ENCODE results near the gene CACNB2.

The CACNB2 gene

DNA sequence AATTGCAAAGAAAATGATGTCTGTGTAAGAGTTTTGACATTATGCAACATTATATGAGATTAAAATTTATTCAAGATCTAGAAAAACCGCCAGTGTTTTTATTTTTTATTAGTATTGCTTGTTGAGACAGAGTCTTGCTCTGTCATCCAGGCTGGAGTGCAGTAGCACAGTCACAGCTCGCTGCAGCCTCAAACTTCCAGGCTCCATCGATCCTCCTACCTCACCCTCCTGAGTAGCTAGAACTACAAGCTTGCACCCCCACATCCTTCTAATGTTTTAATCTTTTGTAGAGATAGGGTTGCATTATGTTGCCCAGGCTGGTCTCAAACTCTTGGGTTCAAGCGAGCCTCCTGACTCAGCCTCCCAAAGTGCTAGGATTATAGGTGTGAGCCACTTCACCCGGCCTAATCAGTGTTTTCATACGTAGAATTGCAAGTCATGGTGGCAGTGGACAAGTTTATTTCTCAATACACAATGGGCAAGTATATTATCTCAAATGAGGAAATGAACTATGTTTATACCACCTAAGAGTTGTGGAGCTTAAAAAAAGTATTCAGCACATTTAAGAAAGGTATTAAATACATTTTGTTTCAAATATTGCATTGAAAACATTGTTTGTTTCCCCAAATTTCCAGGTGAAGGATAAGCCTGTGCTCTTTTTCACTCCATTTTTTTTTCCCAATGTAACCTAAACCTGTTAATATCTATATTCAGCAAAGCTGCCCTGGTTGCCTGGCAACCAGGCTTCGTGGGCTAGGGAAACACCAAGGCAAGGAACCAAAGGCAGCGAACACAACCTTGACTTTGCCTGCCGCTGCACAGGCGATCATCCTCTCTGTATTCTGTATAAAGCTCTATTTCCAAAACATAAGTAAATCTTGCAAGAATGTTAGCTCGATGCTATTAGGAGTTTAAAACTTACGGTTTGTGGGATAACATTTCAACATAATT lies 163.9 kb downstream of the CACNB2 start:
- no peak for DNase-seq

GRCh38 chr10:18306031-18306430 lies 165.8 kb downstream of the CACNB2 start:
- no peak for DNase-seq

DNA sequence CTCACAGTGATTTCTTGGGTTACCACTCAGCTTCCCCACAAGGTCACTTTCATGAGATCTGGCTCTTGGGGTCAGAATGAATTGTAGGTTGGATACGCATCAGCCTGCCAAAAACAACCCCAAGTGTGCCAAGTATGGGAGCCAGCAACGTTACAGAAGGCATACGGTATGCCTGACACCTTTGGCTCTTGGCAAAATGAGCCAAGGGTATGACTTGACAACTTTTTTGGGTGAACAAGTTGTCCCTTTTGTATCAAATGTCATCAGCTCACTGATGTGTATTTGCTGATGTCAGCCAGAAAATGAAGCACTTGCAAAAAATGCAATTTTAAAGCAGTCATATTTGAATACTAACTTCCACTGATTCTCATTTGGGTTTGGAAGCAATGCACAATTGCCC lies 168.4 kb downstream of the CACNB2 start:
- DNase-seq, result no peak

- DNase-seq, result no peak
Measured at GRCh38 chr10:18310761-18311160, 170.5 kb downstream of the CACNB2 start.

- peak; percentile 36 for DNase-seq
Measured at GRCh38 chr10:18312374-18313139, 172.3 kb downstream of the CACNB2 start.

DNA sequence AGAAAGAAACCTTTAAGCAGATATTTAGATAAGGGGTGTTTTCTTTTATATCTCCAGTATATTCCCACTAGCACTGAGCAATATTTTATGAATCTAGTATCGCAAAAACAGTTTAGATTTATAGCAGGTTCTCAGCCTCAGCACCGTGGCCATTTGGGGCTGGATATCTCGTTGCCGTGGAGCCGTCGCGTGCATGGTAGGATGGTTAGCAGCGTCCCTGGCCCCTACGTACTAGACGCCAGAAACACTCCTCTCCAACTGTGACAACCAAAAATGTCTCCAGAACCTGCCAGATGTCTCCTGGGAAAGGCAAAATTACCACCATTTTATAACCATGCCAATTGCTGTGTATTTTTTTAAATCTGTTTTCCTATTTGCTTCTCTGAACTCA lies 172.9 kb downstream of the CACNB2 start:
- no peak for DNase-seq

- DNase-seq, result no peak
Measured at GRCh38 chr10:18313626-18314025, 173.4 kb downstream of the CACNB2 start.

DNA sequence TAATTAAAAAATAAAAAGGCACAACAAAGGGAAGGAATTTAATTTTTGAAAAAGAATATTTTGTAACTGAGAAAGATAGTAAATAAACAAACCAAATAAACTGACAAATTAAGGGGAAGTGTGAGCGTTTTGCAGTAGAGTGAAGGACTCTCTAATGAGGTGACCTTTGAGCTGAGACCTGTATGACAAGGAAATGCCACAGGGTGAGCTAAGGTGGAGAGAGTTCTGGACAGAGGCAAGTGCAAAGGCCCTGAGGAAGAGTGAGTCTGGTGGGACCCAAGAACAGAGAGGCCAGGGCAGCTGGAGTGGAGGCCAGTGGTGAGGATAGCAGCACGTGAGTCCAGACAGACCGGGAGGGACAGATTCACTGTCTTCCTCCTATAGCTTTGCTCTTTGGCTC lies 179.4 kb downstream of the CACNB2 start:
- DNase-seq, result no peak

- DNase-seq, result no peak
Measured at GRCh38 chr10:18321371-18321770, 181.1 kb downstream of the CACNB2 start.

GRCh38 chr10:18323916-18324315 lies 183.7 kb downstream of the CACNB2 start:
- DNase-seq, result no peak

DNA sequence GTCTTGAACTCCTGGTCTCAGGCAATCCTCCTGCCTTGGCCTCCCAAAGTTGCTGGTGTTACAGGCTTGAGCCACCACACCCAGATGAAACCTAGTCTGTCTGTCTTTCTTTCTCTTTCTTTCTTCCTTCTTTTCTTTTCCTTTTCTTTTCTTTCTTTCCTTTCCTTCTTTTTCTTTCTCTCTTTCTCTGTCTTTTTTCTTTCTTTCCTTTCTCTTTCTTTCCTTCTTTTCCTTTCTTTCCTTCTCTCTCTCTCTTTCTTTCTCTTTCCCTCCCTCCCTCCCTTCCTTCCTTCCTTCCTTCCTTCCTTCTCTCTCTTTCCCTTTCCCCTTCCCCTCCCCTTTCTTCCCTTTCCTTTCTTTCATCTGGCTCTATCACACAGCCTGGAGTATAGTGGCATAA lies 185.2 kb downstream of the CACNB2 start:
- DNase-seq, result no peak

DNA sequence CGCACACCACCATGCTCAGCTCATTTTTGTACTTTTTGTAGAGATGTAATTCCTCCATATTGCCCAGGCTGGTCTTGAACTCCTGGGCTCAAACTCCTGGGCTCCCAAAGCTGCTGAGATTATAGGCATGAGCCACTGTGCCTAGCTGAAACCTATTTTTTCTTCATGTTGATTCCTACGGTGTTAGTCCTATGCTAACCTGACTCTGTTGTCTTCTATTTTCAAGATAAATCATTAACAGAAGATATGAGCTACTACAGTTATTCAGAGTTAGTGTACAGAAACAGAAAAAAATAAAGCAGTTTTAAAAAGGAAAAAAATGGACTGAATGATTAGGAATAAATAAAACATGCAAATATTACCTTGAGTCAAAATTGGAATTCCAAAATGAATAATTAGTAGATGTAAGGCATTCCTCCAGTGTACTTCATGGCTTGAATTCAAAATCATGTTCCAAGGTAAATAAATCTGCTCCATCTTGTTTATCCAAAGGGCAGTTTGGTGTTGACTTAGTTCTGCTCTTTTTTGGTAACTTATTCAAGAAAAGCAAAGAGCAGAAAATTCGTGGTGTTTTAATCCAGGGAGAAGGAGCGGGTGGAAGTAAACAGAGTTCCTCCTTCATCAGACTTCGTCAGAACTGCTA lies 185.8 kb downstream of the CACNB2 start:
- no peak for DNase-seq

- no peak for DNase-seq
Measured at GRCh38 chr10:18328941-18329340, 188.7 kb downstream of the CACNB2 start.

DNA sequence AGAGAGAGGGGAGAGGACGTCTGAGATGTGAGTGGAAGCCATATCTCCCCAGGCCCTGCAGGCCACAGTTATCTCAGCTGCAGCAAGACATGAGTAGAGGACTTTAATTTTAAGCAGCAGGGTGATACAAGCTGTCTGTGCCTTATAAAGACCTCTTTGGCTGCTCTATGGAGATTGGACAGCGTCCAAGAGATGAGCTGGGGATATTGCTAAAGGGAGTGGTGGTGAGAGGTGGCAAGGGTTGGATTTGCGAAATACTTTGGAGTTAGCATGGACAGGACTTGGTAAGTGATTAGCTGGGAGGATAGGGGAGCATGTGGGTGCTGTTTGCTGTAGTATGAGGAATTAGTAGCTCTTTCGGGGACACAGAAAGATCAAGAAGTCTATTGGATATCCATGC lies 191.8 kb downstream of the CACNB2 start:
- no peak for DNase-seq

DNA sequence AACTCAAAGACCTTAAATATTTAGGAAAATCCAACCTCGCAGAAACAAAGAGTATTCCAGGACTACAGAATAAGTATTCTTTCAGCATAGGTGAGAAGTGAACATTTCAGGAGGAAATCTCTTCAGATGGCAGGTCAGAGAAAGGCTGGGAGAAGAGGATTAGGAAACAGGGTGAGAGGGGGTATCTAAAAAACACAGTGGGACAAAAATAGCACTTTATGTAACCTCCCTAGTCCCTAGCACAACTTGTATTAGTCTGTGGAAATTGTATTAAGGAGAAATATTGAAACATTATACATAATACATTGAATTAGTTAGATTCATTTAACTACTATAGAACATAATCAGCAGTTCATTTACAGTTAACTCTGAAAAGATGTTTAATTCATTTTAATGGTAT lies 192.3 kb downstream of the CACNB2 start:
- no peak for DNase-seq

- no peak for DNase-seq
Measured at GRCh38 chr10:18333621-18334020, 193.4 kb downstream of the CACNB2 start.

DNA sequence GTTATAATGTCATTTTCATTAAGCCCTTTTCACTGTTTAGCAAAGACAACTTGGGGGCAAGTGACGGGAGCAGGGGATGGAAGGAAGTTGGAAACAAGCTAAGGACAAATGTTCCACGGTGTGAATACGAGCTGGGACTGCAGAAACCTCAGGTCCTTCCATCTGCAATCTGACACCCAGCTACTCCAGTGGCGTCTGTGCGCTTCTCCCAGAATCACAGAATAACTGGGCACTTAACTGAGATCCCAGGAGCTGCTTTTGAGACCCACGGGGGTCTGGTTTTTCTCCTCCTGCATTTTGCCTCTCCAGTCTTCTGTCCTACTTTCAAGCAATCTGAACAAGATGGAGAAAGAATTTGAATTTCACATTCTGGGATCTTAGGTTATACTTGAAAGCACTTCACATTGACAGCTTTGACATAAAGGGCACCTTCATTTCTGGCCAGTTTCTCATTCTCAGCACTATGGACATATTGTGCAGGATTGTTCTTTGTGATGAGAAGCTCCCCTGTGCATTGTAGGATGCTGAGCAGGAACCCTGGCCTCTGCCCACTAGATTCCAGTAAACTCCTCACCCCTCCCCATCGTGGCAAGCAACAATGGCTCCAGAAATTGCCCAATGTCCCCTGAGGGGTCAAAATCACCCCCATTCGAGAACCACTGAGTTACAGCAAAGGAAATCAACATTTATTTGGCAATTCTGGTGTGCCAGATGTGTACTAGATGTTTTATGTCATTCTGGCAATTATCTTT lies 194.1 kb downstream of the CACNB2 start:
- DNase-seq, result no peak

GRCh38 chr10:18340496-18341051 lies 200.3 kb downstream of the CACNB2 start:
- no peak for DNase-seq

DNA sequence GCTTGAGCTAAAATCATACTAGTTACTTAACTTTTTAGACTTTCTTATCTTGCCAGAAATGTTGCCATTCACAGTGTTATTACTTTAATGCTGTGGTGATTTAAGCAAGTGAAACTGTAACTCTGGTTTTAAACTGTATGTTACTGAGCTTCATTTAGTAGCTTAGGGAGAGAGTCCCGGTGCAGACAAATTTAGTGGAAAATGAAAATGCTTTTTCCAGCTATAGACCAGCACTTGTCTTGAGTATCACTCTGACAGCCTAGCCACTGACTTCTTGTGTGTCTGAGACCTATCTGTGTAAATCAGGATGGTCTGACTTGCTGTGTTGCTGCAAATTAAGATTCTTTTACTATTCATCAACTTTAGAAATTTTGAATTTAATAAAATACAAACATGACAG lies 200.8 kb downstream of the CACNB2 start:
- DNase-seq, result no peak

GRCh38 chr10:18343573-18343972 lies 203.3 kb downstream of the CACNB2 start:
- DNase-seq, result no peak

GRCh38 chr10:18345308-18345707 lies 205.1 kb downstream of the CACNB2 start:
- DNase-seq, result no peak

DNA sequence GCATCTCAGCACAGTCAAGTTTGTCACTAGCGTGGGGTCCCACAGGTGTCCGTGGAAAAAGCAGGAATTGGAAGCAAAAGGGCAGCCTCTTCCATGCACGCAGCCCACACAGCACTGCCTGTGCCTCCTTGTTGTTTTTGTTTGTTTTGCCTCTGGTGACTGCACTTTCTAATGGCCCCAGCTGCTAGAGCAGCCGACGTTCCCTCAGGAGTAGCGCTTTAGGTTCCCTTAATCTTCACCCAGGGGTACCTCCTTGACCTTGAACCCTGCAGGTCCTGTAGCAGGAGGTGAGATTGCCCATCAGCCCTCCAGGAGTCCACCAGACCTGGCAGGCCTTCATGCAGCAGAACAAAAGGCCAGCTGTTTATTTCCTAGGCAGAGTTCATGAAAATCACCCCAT lies 210.1 kb downstream of the CACNB2 start:
- DNase-seq, result no peak

DNA sequence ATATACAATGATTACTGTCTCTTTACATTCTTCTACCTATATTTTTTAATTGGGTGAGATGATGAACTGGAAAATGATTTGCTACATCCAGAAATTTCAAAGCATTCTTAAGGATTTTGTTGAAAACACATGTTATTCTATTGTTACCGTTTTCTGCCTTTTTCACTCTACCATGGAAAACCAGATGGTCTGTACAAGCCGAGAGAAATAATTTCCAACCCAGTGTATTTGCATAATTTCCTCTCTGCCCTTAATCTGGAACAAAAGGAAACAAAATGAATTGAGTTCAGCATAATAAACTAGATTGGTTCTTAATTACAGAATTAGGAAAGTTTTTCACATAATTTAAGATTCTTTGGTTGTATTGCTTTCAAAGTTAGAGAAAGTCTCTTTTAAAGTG lies 211.2 kb downstream of the CACNB2 start:
- no peak for DNase-seq

Data from DMS153 (cell line).